ENCODE measurements around the gene LATS2.

Gene LATS2

GRCh38 chr13:21078501-21078900 is 17.1 kb upstream of the LATS2 start:
- Histone ChIP-seq H3K36me3 (no peaks in the 10 kb centered on the region), H3K27me3 (no peaks in the 10 kb centered on the region), H3K9me3 (no peaks in the 10 kb centered on the region), H3K4me3 (no peak overlapping the region), H3K4me1 (peaks cover 0 to 40% (median 19%) of the 10 kb centered on the region in 4 donors), H3K27ac (peak overlapping the region; percentile 73 to 76)
- DNase-seq: no peak
- intact Hi-C loops (cut with DNase I; ENCODE audit: low total_unique reads): no loop called here
- TF ChIP-seq CTCF (IDR thresholded peaks at IDR 0.05): no peak

GRCh38 chr13:21077788-21078353 is 16.5 kb upstream of the LATS2 start:
- H3K27ac ChIP-seq: peak overlapping the region in 1 of 2 donors; percentile 76
- H3K4me1 ChIP-seq: peaks cover 0 to 40% (median 19%) of the 10 kb centered on the region in 4 donors
- no peak overlapping the region for H3K4me3 ChIP-seq
- no peak for DNase-seq
- no peaks in the 10 kb centered on the region for H3K36me3 ChIP-seq
- intact Hi-C loops (cut with DNase I; ENCODE audit: low total_unique reads): no loop called here
- TF ChIP-seq CTCF (IDR thresholded peaks at IDR 0.05): no peak
- no peaks in the 10 kb centered on the region for H3K27me3 ChIP-seq
- H3K9me3 ChIP-seq: no peaks in the 10 kb centered on the region

GRCh38 chr13:21077076-21077787 is 15.8 kb upstream of the LATS2 start:
- intact Hi-C loops (cut with DNase I; ENCODE audit: low total_unique reads): no loop called here
- H3K36me3 ChIP-seq: no peaks in the 10 kb centered on the region
- H3K27ac ChIP-seq: peak overlapping the region in 1 of 2 donors; percentile 23
- no peaks in the 10 kb centered on the region for H3K9me3 ChIP-seq
- peaks cover 0 to 40% (median 19%) of the 10 kb centered on the region in 4 donors for H3K4me1 ChIP-seq
- H3K27me3 ChIP-seq: no peaks in the 10 kb centered on the region
- TF ChIP-seq CTCF (IDR thresholded peaks at IDR 0.05): no peak
- H3K4me3 ChIP-seq: no peak overlapping the region
- DNase-seq: no peak

GRCh38 chr13:21076253-21076652 is 14.9 kb upstream of the LATS2 start:
- H3K4me3 ChIP-seq: peak overlapping the region; percentile 54 to 57

More at GRCh38 chr13:21076253-21076652, 14.9 kb upstream of the LATS2 start:
- no peaks in the 10 kb centered on the region for H3K9me3 ChIP-seq
- H3K27ac ChIP-seq: peak overlapping the region in 1 of 2 donors; percentile 12
- H3K4me1 ChIP-seq: peaks cover 0 to 40% (median 19%) of the 10 kb centered on the region in 4 donors
- TF ChIP-seq CTCF (IDR thresholded peaks at IDR 0.05): no peak
- H3K27me3 ChIP-seq: no peaks in the 10 kb centered on the region
- DNase-seq: no peak
- H3K36me3 ChIP-seq: no peaks in the 10 kb centered on the region
- intact Hi-C loops (cut with DNase I; ENCODE audit: low total_unique reads): no loop called here
